Keratinocyte (primary cell): ENCODE measurements around the gene POLA1. TPM values are rescaled to one million over a fixed set of nuclear protein-coding genes. Genes with fewer than 3 reads are reported as not detected.

Experiments
- DNase-seq: peaks from one replicate; pipeline ENCODE4 v3.0.0-alpha.2; 2011; ENCODE audit warnings: low read depth, missing footprints, low spot score
- FAIRE-seq: peaks from 2 replicates; lab custom pipeline; 2011; peaks lifted over from hg19 to GRCh38; lab: Jason Lieb, UNC
- H2AFZ ChIP-seq: 2 replicates; pipeline ENCODE4 v1.6.0; 2012; ENCODE audit warnings: low read length, control low read depth, inconsistent platforms; ENCODE audit not compliant: control insufficient read depth
- H3K27ac ChIP-seq: 2 replicates; pipeline ENCODE4 v1.5.1; 2011; ENCODE audit warnings: low read length; ENCODE audit not compliant: control insufficient read depth, insufficient read depth
- H3K27me3 ChIP-seq: 3 replicates; pipeline ENCODE4 v1.6.0; 2011; ENCODE audit warnings: low read length; ENCODE audit not compliant: control insufficient read depth, insufficient read depth; ENCODE audit errors: extremely low read depth
- H3K36me3 ChIP-seq, 2 experiments: 2 replicates in 1 of 2; 3 replicates in 1 of 2; pipeline ENCODE4 v1.5.1; 2011; ENCODE audit warnings: low read length in 2 of 2, mild to moderate bottlenecking in 1 of 2; ENCODE audit not compliant: control insufficient read depth in 2 of 2, insufficient read depth in 2 of 2; ENCODE audit errors: extremely low read depth in 1 of 2
- H3K4me1 ChIP-seq: 3 replicates; pipeline ENCODE4 v1.5.1; 2011; ENCODE audit warnings: low read length; ENCODE audit not compliant: control insufficient read depth, insufficient read depth; ENCODE audit errors: extremely low read depth
- H3K4me2 ChIP-seq: 3 replicates; pipeline ENCODE4 v1.6.0; 2011; ENCODE audit warnings: low read depth, low read length; ENCODE audit not compliant: control insufficient read depth, insufficient read depth; ENCODE audit errors: extremely low read depth
- H3K4me3 ChIP-seq, 3 experiments: fragments of 200-600 bp in 1 of 3; sonication (generic) in 1 of 3; 2 replicates in 2 of 3; 3 replicates in 1 of 3; pipeline ENCODE4 v1.5.1; 2011 to 2016; ENCODE audit warnings: low read length in 3 of 3, mild to moderate bottlenecking in 3 of 3, control low read depth in 2 of 3, inconsistent platforms in 1 of 3, low read depth in 1 of 3, mixed read lengths in 1 of 3, mixed run types in 1 of 3, moderate library complexity in 1 of 3; ENCODE audit not compliant: control insufficient read depth in 2 of 3, insufficient read depth in 2 of 3; ENCODE audit errors: extremely low read depth in 1 of 3
- H3K79me2 ChIP-seq: 2 replicates; pipeline ENCODE4 v1.6.0; 2012; ENCODE audit warnings: low read length; ENCODE audit not compliant: control insufficient read depth, insufficient read depth
- H3K9ac ChIP-seq: 3 replicates; pipeline ENCODE4 v1.6.0; 2011; ENCODE audit warnings: low read length; ENCODE audit not compliant: control insufficient read depth, insufficient read depth; ENCODE audit errors: extremely low read depth
- H3K9me1 ChIP-seq: 3 replicates; pipeline ENCODE4 v1.6.0; 2011; ENCODE audit warnings: low read length; ENCODE audit not compliant: control insufficient read depth, insufficient read depth; ENCODE audit errors: extremely low read depth
- H3K9me3 ChIP-seq: 2 replicates; pipeline ENCODE4 v1.5.1; 2012; ENCODE audit warnings: low read depth, low read length; ENCODE audit not compliant: control insufficient read depth
- H4K20me1 ChIP-seq: 3 replicates; pipeline ENCODE4 v1.6.0; 2011; ENCODE audit warnings: low read length; ENCODE audit not compliant: control insufficient read depth, insufficient read depth; ENCODE audit errors: extremely low read depth
- EZH2 ChIP-seq: IDR thresholded peaks from one replicate; pipeline ENCODE4 v1.6.1; 2012; ENCODE audit warnings: inconsistent platforms, mild to moderate bottlenecking, low read length, moderate library complexity
- dilution Hi-C: fragments of 300-500 bp; cut with MboI; formaldehyde crosslinking; loops from one replicate; pipeline ENCODE4 v1.7.0; 2020; ENCODE audit warnings: low sequenced_read_pairs; ENCODE audit not compliant: extremely low pct_ligation_motif_present
- polyA plus RNA-seq, 5 experiments: library from polyadenylated mRNA; depleted of rRNA in 3 of 5; stranded (reverse) in 3 of 5; stranded (forward) in 1 of 5; unstranded in 1 of 5; fragments of >200 nt; gene quantifications; 1 replicate in 1 of 5; 2 replicates in 3 of 5; 3 replicates in 1 of 5; pipeline versions ENCODE4 v1.2.1 to v1.2.3, GENCODE V29; 2011 to 2012; ENCODE audit warnings: missing spikeins in 2 of 5, low read depth in 1 of 5, low replicate concordance in 1 of 5
- TF ChIP-seq, protein P1 (sequence below), 3 experiments: IDR thresholded peaks in 1 of 3; conservative IDR thresholded peaks in 1 of 3; optimal IDR thresholded peaks in 1 of 3; 2 replicates in 2 of 3; 3 replicates in 1 of 3; pipeline versions ENCODE3 to v1.5.1; 2011; ENCODE audit warnings: low read length in 3 of 3, mild to moderate bottlenecking in 3 of 3, moderate library complexity in 2 of 3, control low read depth in 1 of 3, inconsistent platforms in 1 of 3; ENCODE audit not compliant: insufficient read depth in 2 of 3; ENCODE audit errors: extremely low read depth in 1 of 3

Gene POLA1
- polyA plus RNA-seq, 1 donor (not counting 4 experiments of a cell fraction or from before 2014, with no cell fraction given) = 3.9 TPM

GRCh38 chrX:24965372-24965771, 271.7 kb downstream of the POLA1 start:
- H3K4me3 ChIP-seq = no peak overlapping the region
- no peaks in the 10 kb centered on the region for H4K20me1 ChIP-seq
- no peak overlapping the region for H2AFZ ChIP-seq
- H3K36me3 ChIP-seq = no peaks in the 10 kb centered on the region
- FAIRE-seq (no peak), DNase-seq (no peak)
- H3K9me3 ChIP-seq = no peaks in the 10 kb centered on the region
- no peak overlapping the region for H3K27ac ChIP-seq
- TF ChIP-seq EZH2 = no peak
- TF ChIP-seq, protein P1, sequence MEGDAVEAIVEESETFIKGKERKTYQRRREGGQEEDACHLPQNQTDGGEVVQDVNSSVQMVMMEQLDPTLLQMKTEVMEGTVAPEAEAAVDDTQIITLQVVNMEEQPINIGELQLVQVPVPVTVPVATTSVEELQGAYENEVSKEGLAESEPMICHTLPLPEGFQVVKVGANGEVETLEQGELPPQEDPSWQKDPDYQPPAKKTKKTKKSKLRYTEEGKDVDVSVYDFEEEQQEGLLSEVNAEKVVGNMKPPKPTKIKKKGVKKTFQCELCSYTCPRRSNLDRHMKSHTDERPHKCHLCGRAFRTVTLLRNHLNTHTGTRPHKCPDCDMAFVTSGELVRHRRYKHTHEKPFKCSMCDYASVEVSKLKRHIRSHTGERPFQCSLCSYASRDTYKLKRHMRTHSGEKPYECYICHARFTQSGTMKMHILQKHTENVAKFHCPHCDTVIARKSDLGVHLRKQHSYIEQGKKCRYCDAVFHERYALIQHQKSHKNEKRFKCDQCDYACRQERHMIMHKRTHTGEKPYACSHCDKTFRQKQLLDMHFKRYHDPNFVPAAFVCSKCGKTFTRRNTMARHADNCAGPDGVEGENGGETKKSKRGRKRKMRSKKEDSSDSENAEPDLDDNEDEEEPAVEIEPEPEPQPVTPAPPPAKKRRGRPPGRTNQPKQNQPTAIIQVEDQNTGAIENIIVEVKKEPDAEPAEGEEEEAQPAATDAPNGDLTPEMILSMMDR (optimal IDR thresholded peaks at IDR 0.05 in 1 of 3, IDR thresholded peaks at IDR 0.05 in 1 of 3, conservative IDR thresholded peaks at IDR 0.05 in 1 of 3; ENCODE audit: extremely low read depth in 1 of 3, insufficient read depth in 2 of 3, low read length in 3 of 3) = no peak
- no peaks in the 10 kb centered on the region for H3K9me1 ChIP-seq
- H3K4me1 ChIP-seq = no peaks in the 10 kb centered on the region
- dilution Hi-C loops = no loop called here
- no peaks in the 10 kb centered on the region for H3K27me3 ChIP-seq
- no peaks in the 10 kb centered on the region for H3K79me2 ChIP-seq
- H3K4me2 ChIP-seq = no peak overlapping the region
- no peak overlapping the region for H3K9ac ChIP-seq

- no peak for FAIRE-seq
Measured at GRCh38 chrX:24969812-24970211, 276.1 kb downstream of the POLA1 start.

More at GRCh38 chrX:24969812-24970211, 276.1 kb downstream of the POLA1 start:
- no peaks in the 10 kb centered on the region for H3K9me1 ChIP-seq
- H3K9ac ChIP-seq = no peak overlapping the region
- TF ChIP-seq, protein P1 (optimal IDR thresholded peaks at IDR 0.05 in 1 of 3, IDR thresholded peaks at IDR 0.05 in 1 of 3, conservative IDR thresholded peaks at IDR 0.05 in 1 of 3; ENCODE audit: extremely low read depth in 1 of 3, insufficient read depth in 2 of 3, low read length in 3 of 3) = no peak
- no peak for TF ChIP-seq EZH2
- no peak overlapping the region for H3K4me3 ChIP-seq
- H3K27ac ChIP-seq = no peak overlapping the region
- DNase-seq = no peak
- H3K4me1 ChIP-seq = no peaks in the 10 kb centered on the region
- no peak overlapping the region for H3K4me2 ChIP-seq
- no peaks in the 10 kb centered on the region for H3K9me3 ChIP-seq
- H3K27me3 ChIP-seq = no peaks in the 10 kb centered on the region
- dilution Hi-C loops = no loop called here
- H2AFZ ChIP-seq = no peak overlapping the region
- H3K36me3 ChIP-seq = no peaks in the 10 kb centered on the region
- H3K79me2 ChIP-seq = no peaks in the 10 kb centered on the region
- H4K20me1 ChIP-seq = no peaks in the 10 kb centered on the region
